CD14-positive monocyte (primary cell): ENCODE results near the gene FBXL20. TPM values are rescaled to one million over a fixed set of nuclear protein-coding genes. Genes with fewer than 3 reads are reported as not detected.

Source experiments
- DNase-seq, 3 donors: peaks; one replicate each; pipeline ENCODE4 v3.0.0-alpha.2; 2011 to 2022
- H2AFZ ChIP-seq: 2 replicates; pipeline ENCODE4 v1.6.0; 2012; ENCODE audit warnings: mild to moderate bottlenecking, low read depth, low read length, inconsistent platforms; ENCODE audit not compliant: insufficient read depth, poor library complexity, severe bottlenecking
- H3K27ac ChIP-seq, 2 donors: 1 replicate in 1 of 2; 2 replicates in 1 of 2; pipeline ENCODE4 v1.5.1; 2012 to 2013; ENCODE audit warnings: low read length in 2 of 2, control low read depth in 1 of 2, inconsistent platforms in 1 of 2, low read depth in 1 of 2, mild to moderate bottlenecking in 1 of 2
- H3K27me3 ChIP-seq, 2 donors: one replicate each; pipeline versions ENCODE4 v1.6.0 to v1.6.1; 2011 to 2013; ENCODE audit warnings: low read length in 2 of 2; ENCODE audit not compliant: control insufficient read depth in 2 of 2, insufficient read depth in 2 of 2
- H3K36me3 ChIP-seq, 2 donors: replicated peaks in 1 of 2; 1 replicate in 1 of 2; 2 replicates in 1 of 2; pipeline versions ENCODE4 v1.5.1 to v1.6.1; 2012 to 2013; ENCODE audit warnings: low read length in 2 of 2, control low read depth in 1 of 2, inconsistent platforms in 1 of 2, mild to moderate bottlenecking in 1 of 2; ENCODE audit not compliant: insufficient read depth in 2 of 2, control insufficient read depth in 1 of 2
- H3K4me1 ChIP-seq, 2 donors: 1 replicate in 1 of 2; 2 replicates in 1 of 2; pipeline versions ENCODE4 v1.5.1 to v1.6.1; 2012 to 2013; ENCODE audit warnings: low read length in 2 of 2, control low read depth in 1 of 2, inconsistent platforms in 1 of 2, mild to moderate bottlenecking in 1 of 2, moderate library complexity in 1 of 2; ENCODE audit not compliant: insufficient read depth in 2 of 2, control insufficient read depth in 1 of 2
- H3K4me2 ChIP-seq: replicated peaks from 2 replicates; pipeline ENCODE3; 2012; ENCODE audit warnings: low read length, moderate library complexity, mild to moderate bottlenecking; ENCODE audit not compliant: poor library complexity, severe bottlenecking; ENCODE audit errors: extremely low read depth
- H3K4me3 ChIP-seq, 3 experiments: fragments of 200-600 bp in 1 of 3; sonication (generic) in 1 of 3; replicated peaks in 1 of 3; 1 replicate in 2 of 3; 2 replicates in 1 of 3; pipeline ENCODE4 v1.5.1; 2011 to 2013; ENCODE audit warnings: low read length in 3 of 3, mild to moderate bottlenecking in 3 of 3, control low read depth in 2 of 3, low read depth in 2 of 3, inconsistent platforms in 1 of 3, moderate library complexity in 1 of 3
- H3K79me2 ChIP-seq: 2 replicates; pipeline ENCODE4 v1.6.0; 2012; ENCODE audit warnings: mild to moderate bottlenecking, control low read depth, inconsistent platforms, low read length, moderate library complexity; ENCODE audit not compliant: insufficient read depth
- H3K9ac ChIP-seq: 2 replicates; pipeline ENCODE4 v1.6.0; 2017; ENCODE audit warnings: low read length, mild to moderate bottlenecking; ENCODE audit not compliant: insufficient read depth, poor library complexity, severe bottlenecking
- H3K9me3 ChIP-seq, 2 donors: replicated peaks in 1 of 2; 1 replicate in 1 of 2; 2 replicates in 1 of 2; pipeline versions ENCODE4 v1.5.1 to v1.6.1; 2012 to 2013; ENCODE audit warnings: low read length in 2 of 2, control low read depth in 1 of 2; ENCODE audit not compliant: control insufficient read depth in 1 of 2, insufficient read depth in 1 of 2
- H4K20me1 ChIP-seq: 2 replicates; pipeline ENCODE4 v1.6.0; 2012; ENCODE audit warnings: mild to moderate bottlenecking, low read length, control low read depth, moderate library complexity; ENCODE audit not compliant: insufficient read depth
- H3K27ac Mint-ChIP-seq, 7 donors: one replicate each; pipeline ENCODE4 v1.8.0; 2020; ENCODE audit warnings: mild to moderate bottlenecking in 7 of 7, mixed read lengths in 7 of 7, moderate library complexity in 6 of 7, inconsistent platforms in 2 of 7
- H3K27me3 Mint-ChIP-seq, 3 donors: one replicate each; pipeline ENCODE4 v1.8.0; 2021 to 2022; ENCODE audit warnings: low read depth in 3 of 3, mild to moderate bottlenecking in 3 of 3, mixed read lengths in 3 of 3, moderate library complexity in 3 of 3, inconsistent platforms in 1 of 3
- H3K36me3 Mint-ChIP-seq, 2 donors: one replicate each; pipeline ENCODE4 v1.8.0; 2020; ENCODE audit warnings: mixed read lengths in 2 of 2, inconsistent platforms in 1 of 2, mild to moderate bottlenecking in 1 of 2
- H3K4me1 Mint-ChIP-seq: one replicate; pipeline ENCODE4 v1.8.0; 2020; ENCODE audit warnings: mild to moderate bottlenecking, mixed read lengths
- H3K4me3 Mint-ChIP-seq, 2 donors: one replicate each; pipeline ENCODE4 v1.8.0; 2020; ENCODE audit warnings: mild to moderate bottlenecking in 2 of 2, mixed read lengths in 2 of 2, moderate library complexity in 1 of 2
- H3K9me3 Mint-ChIP-seq, 7 donors: one replicate each; pipeline ENCODE4 v1.8.0; 2020 to 2022; ENCODE audit warnings: mixed read lengths in 7 of 7, mild to moderate bottlenecking in 6 of 7, moderate library complexity in 6 of 7, inconsistent platforms in 2 of 7
- WGBS: methylation state at CpG from one replicate; pipeline ENCODE4 v1.1.5; 2013; ENCODE audit warnings: missing lambda C conversion rate; ENCODE audit not compliant: insufficient coverage; 5-methylcytosine and 5-hydroxymethylcytosine counted together
- intact Hi-C, 2 donors: fragments of 100-400 bp; cut with micrococcal nuclease; formaldehyde crosslinking; loops; one replicate each; pipeline versions ENCODE4 v1.15.0 to v1.15.1; 2023
- polyA plus RNA-seq, 3 donors: library from polyadenylated mRNA; depleted of rRNA in 1 of 3; unstranded in 2 of 3; stranded (reverse) in 1 of 3; fragments of 300-500 nt in 2 of 3; fragments of >200 nt in 1 of 3; fragmentation: Illumina TruSeq in 2 of 3; gene quantifications; 1 replicate in 2 of 3; 2 replicates in 1 of 3; pipeline ENCODE4 v1.2.3, GENCODE V29; 2012 to 2021
- TF ChIP-seq, protein P1 (sequence below): fragments of 200-600 bp; IDR thresholded peaks from one replicate; pipeline ENCODE4 v1.8.0; 2022; ENCODE audit warnings: antibody characterized with exemption, mild to moderate bottlenecking

The FBXL20 gene
- polyA plus RNA-seq, 3 donors: 4.0 to 7.7 (median 4.7) TPM

GRCh38 chr17:39222151-39222550, 179.3 kb downstream of the FBXL20 start:
- WGBS: 91% methylated on average over 6 of the region's 7 CpGs
- no peak for DNase-seq
- H2AFZ ChIP-seq: no peak overlapping the region
- no peak overlapping the region for H3K4me3 Mint-ChIP-seq
- no peak overlapping the region for H3K4me3 ChIP-seq
- H3K27me3 ChIP-seq: peaks cover 20 to 71% of the 10 kb centered on the region in 2 donors
- intact Hi-C loops: no loop called here
- H3K4me2 ChIP-seq: no peak overlapping the region
- H3K36me3 Mint-ChIP-seq: peaks cover 3% of the 10 kb centered on the region in 2 donors
- no peak overlapping the region for H3K27ac Mint-ChIP-seq
- H3K4me1 ChIP-seq: peaks cover 10 to 16% of the 10 kb centered on the region in 2 donors
- peaks cover 0 to 19% (median 5%) of the 10 kb centered on the region in 7 donors for H3K9me3 Mint-ChIP-seq
- peaks cover 56 to 78% (median 64%) of the 10 kb centered on the region in 3 donors for H3K27me3 Mint-ChIP-seq
- H4K20me1 ChIP-seq: no peaks in the 10 kb centered on the region
- no peak overlapping the region for H3K9ac ChIP-seq
- H3K27ac ChIP-seq: no peak overlapping the region
- peaks cover 10% of the 10 kb centered on the region for H3K4me1 Mint-ChIP-seq
- peaks cover 0 to 6% of the 10 kb centered on the region in 2 donors for H3K9me3 ChIP-seq
- no peaks in the 10 kb centered on the region for H3K79me2 ChIP-seq
- H3K36me3 ChIP-seq: no peaks in the 10 kb centered on the region
- TF ChIP-seq, protein P1, sequence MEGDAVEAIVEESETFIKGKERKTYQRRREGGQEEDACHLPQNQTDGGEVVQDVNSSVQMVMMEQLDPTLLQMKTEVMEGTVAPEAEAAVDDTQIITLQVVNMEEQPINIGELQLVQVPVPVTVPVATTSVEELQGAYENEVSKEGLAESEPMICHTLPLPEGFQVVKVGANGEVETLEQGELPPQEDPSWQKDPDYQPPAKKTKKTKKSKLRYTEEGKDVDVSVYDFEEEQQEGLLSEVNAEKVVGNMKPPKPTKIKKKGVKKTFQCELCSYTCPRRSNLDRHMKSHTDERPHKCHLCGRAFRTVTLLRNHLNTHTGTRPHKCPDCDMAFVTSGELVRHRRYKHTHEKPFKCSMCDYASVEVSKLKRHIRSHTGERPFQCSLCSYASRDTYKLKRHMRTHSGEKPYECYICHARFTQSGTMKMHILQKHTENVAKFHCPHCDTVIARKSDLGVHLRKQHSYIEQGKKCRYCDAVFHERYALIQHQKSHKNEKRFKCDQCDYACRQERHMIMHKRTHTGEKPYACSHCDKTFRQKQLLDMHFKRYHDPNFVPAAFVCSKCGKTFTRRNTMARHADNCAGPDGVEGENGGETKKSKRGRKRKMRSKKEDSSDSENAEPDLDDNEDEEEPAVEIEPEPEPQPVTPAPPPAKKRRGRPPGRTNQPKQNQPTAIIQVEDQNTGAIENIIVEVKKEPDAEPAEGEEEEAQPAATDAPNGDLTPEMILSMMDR: no peak

DNA sequence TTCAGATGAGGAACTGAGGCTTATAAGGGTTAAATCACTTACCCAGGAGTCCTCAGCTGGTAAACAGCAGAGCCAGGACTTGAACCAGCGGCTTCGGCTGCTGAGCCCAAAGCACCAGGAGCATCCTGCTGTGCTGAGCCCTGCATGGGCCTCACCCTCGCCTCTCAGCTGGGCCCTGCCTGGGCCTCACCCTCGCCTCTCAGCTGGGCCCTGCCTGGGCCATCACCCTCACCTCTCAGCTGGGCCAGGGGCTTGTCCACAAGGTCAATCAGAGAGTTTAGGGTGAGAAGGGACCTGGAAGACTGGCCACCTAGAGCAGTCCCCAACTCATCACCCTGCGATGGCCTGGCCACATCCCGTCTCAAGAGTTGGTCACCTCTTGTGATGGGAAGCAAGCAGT, 179.9 kb downstream of the FBXL20 start:
- Histone ChIP-seq H3K36me3 (no peaks in the 10 kb centered on the region), H3K27ac (no peak overlapping the region), H2AFZ (no peak overlapping the region), H3K4me3 (no peak overlapping the region), H3K27me3 (peaks cover 16 to 69% of the 10 kb centered on the region in 2 donors), H3K4me2 (no peak overlapping the region), H4K20me1 (no peaks in the 10 kb centered on the region), H3K9ac (no peak overlapping the region), H3K79me2 (no peaks in the 10 kb centered on the region), H3K9me3 (peaks cover 0 to 6% of the 10 kb centered on the region in 2 donors), H3K4me1 (peaks cover 10 to 16% of the 10 kb centered on the region in 2 donors)
- WGBS: 97% methylated on average over 6 of the region's 6 CpGs
- peaks cover 0 to 21% (median 5%) of the 10 kb centered on the region in 7 donors for H3K9me3 Mint-ChIP-seq
- no peak overlapping the region for H3K27ac Mint-ChIP-seq
- H3K36me3 Mint-ChIP-seq: peaks cover 3% of the 10 kb centered on the region in 2 donors
- intact Hi-C loops: no loop called here
- no peak overlapping the region for H3K4me3 Mint-ChIP-seq
- peaks cover 54 to 78% (median 64%) of the 10 kb centered on the region in 3 donors for H3K27me3 Mint-ChIP-seq
- TF ChIP-seq, protein P1: no peak
- DNase-seq: no peak
- peaks cover 10% of the 10 kb centered on the region for H3K4me1 Mint-ChIP-seq
